Astrocyte (in vitro differentiated cells and primary cell): Measurements from ENCODE around the gene CCDC136.

ENCODE experiments used
- CTCF ChIP-seq: IDR thresholded peaks from 2 replicates; pipeline ENCODE4 v1.5.1; 2011; ENCODE audit warnings: low read depth, mild to moderate bottlenecking, inconsistent platforms, low read length, moderate library complexity; ENCODE audit not compliant: insufficient read depth
- EZH2 ChIP-seq: IDR thresholded peaks from 2 replicates; pipeline ENCODE4 v1.6.1; 2012; ENCODE audit warnings: mild to moderate bottlenecking, low read length, inconsistent platforms; ENCODE audit not compliant: insufficient read depth

- TF ChIP-seq CTCF (no peak), EZH2 (no peak)
Measured at GRCh38 chr7:128795129-128795528, 3.4 kb downstream of the CCDC136 start.
